HCT116 (cell line): ENCODE measurements around the gene SYNE1. TPM values are rescaled to one million over a fixed set of nuclear protein-coding genes. Genes with fewer than 3 reads are reported as not detected.

Experiments
- ATAC-seq: fragments of 200-7000 bp; cut with Tn5 transposase; 2 replicates; pipeline ENCODE4 v1.9.1; 2020; ENCODE audit warnings: mild to moderate bottlenecking, moderate library complexity
- BruUV-seq: library from RNA; stranded (reverse); fragments of 400-500 nt; replicated peaks from 2 replicates; lab custom pipeline; 2021; lab: Mats Ljungman, UMichigan
- CTCF ChIA-PET: fragments of 300-600 bp; sonication (Branson Sonifier 250); formaldehyde crosslinking; loops from one replicate; lab custom pipeline; 2021; ENCODE audit warnings: antibody characterized with exemption; lab: Charles Lee
- POLR2A ChIA-PET: fragments of 300-600, 350-600 bp; sonication (Branson Sonifier 250); formaldehyde crosslinking; loops from one replicate; lab custom pipeline; 2021; ENCODE audit warnings: antibody characterized with exemption; lab: Charles Lee
- RAD21 ChIA-PET, 2 experiments: fragments of 300-600 bp; sonication (Branson Sonifier 250); formaldehyde crosslinking; loops; one replicate each; lab custom pipeline; 2023; ENCODE audit warnings: low total read pairs in 2 of 2; ENCODE audit not compliant: uncharacterized antibody in 2 of 2, unreplicated experiment in 2 of 2, low non-redundant PET in 1 of 2; lab: Charles Lee
- DNase-seq: peaks from one replicate; pipeline ENCODE4 v3.0.0-alpha.2; 2010; ENCODE audit warnings: low read depth, low spot score
- H2AFZ ChIP-seq: fragments of 200-600 bp; shearing (Covaris generic), sonication (generic); 2 replicates; pipeline ENCODE4 v1.6.1; 2017; ENCODE audit warnings: low read depth, mixed run types, mixed read lengths, antibody characterized with exemption, low read length; ENCODE audit not compliant: poor library complexity, severe bottlenecking
- H3K27ac ChIP-seq: 2 replicates; pipeline ENCODE4 v1.5.1; 2012; ENCODE audit warnings: low read depth, low read length
- H3K27me3 ChIP-seq: fragments of 200-600 bp; sonication (generic); 2 replicates; pipeline ENCODE4 v1.6.1; 2016; ENCODE audit warnings: mixed run types, low read length, mixed read lengths; ENCODE audit not compliant: insufficient read depth
- H3K36me3 ChIP-seq, 2 experiments: fragments of 200-500 bp in 1 of 2; fragments of 200-600 bp in 1 of 2; sonication (Bioruptor generic) in 1 of 2; sonication (generic) in 1 of 2; 2 replicates each; pipeline versions ENCODE4 v1.5.1 to v1.6.1; 2014 to 2016; ENCODE audit warnings: low read length in 2 of 2, inconsistent platforms in 1 of 2, mixed read lengths in 1 of 2, mixed run types in 1 of 2; ENCODE audit not compliant: insufficient read depth in 2 of 2, control insufficient read depth in 1 of 2
- H3K4me1 ChIP-seq, 2 experiments: fragments of 200-600 bp in 1 of 2; sonication (generic) in 1 of 2; 2 replicates each; pipeline versions ENCODE4 v1.5.1 to v1.6.1; 2012 to 2017; ENCODE audit warnings: low read length in 2 of 2, inconsistent platforms in 1 of 2, mild to moderate bottlenecking in 1 of 2, mixed read lengths in 1 of 2, mixed run types in 1 of 2, moderate library complexity in 1 of 2; ENCODE audit not compliant: insufficient read depth in 2 of 2, control insufficient read depth in 1 of 2
- H3K4me2 ChIP-seq: fragments of 200-600 bp; sonication (generic); 2 replicates; pipeline ENCODE4 v1.6.1; 2017; ENCODE audit warnings: mixed run types, low read length, mixed read lengths
- H3K4me3 ChIP-seq, 2 experiments: fragments of 200-600 bp in 1 of 2; sonication (generic) in 1 of 2; replicated peaks in 1 of 2; 2 replicates each; pipeline ENCODE4 v1.5.1; 2011 to 2016; ENCODE audit warnings: low read length in 2 of 2, control low read depth in 1 of 2, low read depth in 1 of 2, mild to moderate bottlenecking in 1 of 2, mixed read lengths in 1 of 2, mixed run types in 1 of 2
- H3K79me2 ChIP-seq: fragments of 200-600 bp; sonication (generic); 2 replicates; pipeline ENCODE4 v1.6.1; 2017; ENCODE audit warnings: mild to moderate bottlenecking, mixed run types, low read length, moderate library complexity, mixed read lengths; ENCODE audit not compliant: insufficient read depth
- H3K9ac ChIP-seq: fragments of 200-600 bp; sonication (generic); 2 replicates; pipeline ENCODE4 v1.6.1; 2016; ENCODE audit warnings: low read length, mixed read lengths
- H3K9me2 ChIP-seq: fragments of 200-600 bp; sonication (generic), shearing (Covaris generic); 2 replicates; pipeline ENCODE4 v1.6.1; 2017; ENCODE audit warnings: mixed run types, mild to moderate bottlenecking, moderate library complexity; ENCODE audit not compliant: insufficient read depth
- H3K9me3 ChIP-seq, 2 experiments: fragments of 200-500 bp in 1 of 2; fragments of 200-600 bp in 1 of 2; sonication (Bioruptor generic) in 1 of 2; sonication (generic) in 1 of 2; 2 replicates each; pipeline ENCODE4 v1.6.1; 2014 to 2017; ENCODE audit warnings: low read length in 2 of 2, mixed read lengths in 2 of 2, inconsistent platforms in 1 of 2, low read depth in 1 of 2, mild to moderate bottlenecking in 1 of 2, mixed run types in 1 of 2, moderate library complexity in 1 of 2; ENCODE audit not compliant: control insufficient read depth in 1 of 2, insufficient read depth in 1 of 2
- H4K20me1 ChIP-seq: fragments of 200-600 bp; sonication (generic), shearing (Covaris generic); 2 replicates; pipeline ENCODE4 v1.6.1; 2017; ENCODE audit warnings: mixed run types, mild to moderate bottlenecking, moderate library complexity; ENCODE audit not compliant: insufficient read depth
- EGR1 ChIP-seq: IDR thresholded peaks from 2 replicates; pipeline ENCODE4 v1.6.1; 2012; ENCODE audit warnings: low read depth
- JUND ChIP-seq: IDR thresholded peaks from 2 replicates; pipeline ENCODE4 v1.6.1; 2012
- POLR2A ChIP-seq: IDR thresholded peaks from 2 replicates; pipeline ENCODE4 v1.7.0; 2011; ENCODE audit warnings: borderline replicate concordance; ENCODE audit not compliant: insufficient read depth, insufficient read length; ENCODE audit errors: extremely low read depth
- REST ChIP-seq: IDR thresholded peaks from 2 replicates; pipeline ENCODE4 v1.6.1; 2012; ENCODE audit warnings: low read depth
- ZNF274 ChIP-seq: fragments of 200-500 bp; sonication (Bioruptor generic); IDR thresholded peaks from 2 replicates; pipeline ENCODE4 v1.6.1; 2014; ENCODE audit warnings: mild to moderate bottlenecking, low read depth, low read length, inconsistent platforms
- intact Hi-C: fragments of 100-400 bp; cut with micrococcal nuclease; formaldehyde crosslinking; loops from 2 replicates; pipeline ENCODE4 v1.10.0; 2022
- total RNA-seq: library from RNA; stranded (reverse); gene quantifications from one replicate; pipeline ENCODE4 v1.2.1, GENCODE V29; 2021; ENCODE audit not compliant: unreplicated experiment
- TF ChIP-seq, protein P1 (sequence below): IDR thresholded peaks from 2 replicates; pipeline ENCODE4 v1.6.1; 2011; ENCODE audit warnings: mild to moderate bottlenecking, low read length, moderate library complexity; ENCODE audit not compliant: insufficient replicate concordance; ENCODE audit errors: extremely low read depth

The SYNE1 gene
- total RNA-seq, 1 experiment from 2014 or later: 5.4 TPM

- H3K4me3 ChIP-seq: no peak overlapping the region
- H2AFZ ChIP-seq: no peak overlapping the region
Measured at GRCh38 chr6:152348116-152348515, 289.0 kb downstream of the SYNE1 start.

More at GRCh38 chr6:152348116-152348515, 289.0 kb downstream of the SYNE1 start:
- BruUV-seq: no TSS peak
- Histone ChIP-seq H3K36me3 (no peaks in the 10 kb centered on the region), H3K4me2 (no peak overlapping the region), H4K20me1 (no peaks in the 10 kb centered on the region), H3K9me3 (no peaks in the 10 kb centered on the region), H3K9ac (no peak overlapping the region), H3K79me2 (no peaks in the 10 kb centered on the region), H3K27ac (no peak overlapping the region), H3K27me3 (no peaks in the 10 kb centered on the region), H3K4me1 (no peaks in the 10 kb centered on the region), H3K9me2 (no peaks in the 10 kb centered on the region)
- intact Hi-C loops: no loop called here
- ChIA-PET RAD21 (no interaction called here), POLR2A (no interaction called here), CTCF (interaction anchor here (1.6 kb wide), 1 partner anchor 10 kb away, joined by 3 read pairs; no protein-coding TSS in a partner anchor)
- no peak for ATAC-seq
- TF ChIP-seq JUND (no peak), ZNF274 (no peak), EGR1 (no peak), REST (no peak), POLR2A (no peak)
- TF ChIP-seq, protein P1, sequence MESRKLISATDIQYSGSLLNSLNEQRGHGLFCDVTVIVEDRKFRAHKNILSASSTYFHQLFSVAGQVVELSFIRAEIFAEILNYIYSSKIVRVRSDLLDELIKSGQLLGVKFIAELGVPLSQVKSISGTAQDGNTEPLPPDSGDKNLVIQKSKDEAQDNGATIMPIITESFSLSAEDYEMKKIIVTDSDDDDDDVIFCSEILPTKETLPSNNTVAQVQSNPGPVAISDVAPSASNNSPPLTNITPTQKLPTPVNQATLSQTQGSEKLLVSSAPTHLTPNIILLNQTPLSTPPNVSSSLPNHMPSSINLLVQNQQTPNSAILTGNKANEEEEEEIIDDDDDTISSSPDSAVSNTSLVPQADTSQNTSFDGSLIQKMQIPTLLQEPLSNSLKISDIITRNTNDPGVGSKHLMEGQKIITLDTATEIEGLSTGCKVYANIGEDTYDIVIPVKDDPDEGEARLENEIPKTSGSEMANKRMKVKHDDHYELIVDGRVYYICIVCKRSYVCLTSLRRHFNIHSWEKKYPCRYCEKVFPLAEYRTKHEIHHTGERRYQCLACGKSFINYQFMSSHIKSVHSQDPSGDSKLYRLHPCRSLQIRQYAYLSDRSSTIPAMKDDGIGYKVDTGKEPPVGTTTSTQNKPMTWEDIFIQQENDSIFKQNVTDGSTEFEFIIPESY: no peak
- no peak for DNase-seq
